GDM1 (cell line): ENCODE measurements around the gene CCSER2.

Experiments
- DNase-seq: peaks from one replicate; lab custom pipeline; 2025; lab: John Stamatoyannopoulos, UW

The CCSER2 gene

DNA sequence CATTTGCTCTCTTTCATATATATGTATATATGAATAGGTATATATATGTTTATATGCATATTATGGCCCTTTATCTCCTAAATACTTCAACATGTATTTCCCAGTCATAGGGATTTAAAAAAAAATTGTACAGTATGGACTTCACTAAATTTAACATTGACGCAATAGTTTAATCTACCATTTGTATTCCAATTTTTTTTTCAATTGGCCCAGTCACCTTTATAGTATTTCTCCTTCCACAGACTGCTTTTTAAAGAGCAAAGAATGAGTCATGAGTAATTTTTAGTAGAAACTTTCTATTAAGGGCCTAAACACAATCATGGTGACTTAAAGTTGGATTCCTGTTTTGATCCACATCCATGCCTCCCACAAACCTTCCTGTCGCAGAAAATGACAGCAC, 20.5 kb downstream of the CCSER2 start:
- no peak for DNase-seq

- DNase-seq: peak; percentile 30
These were observed 24.0 kb downstream of the CCSER2 start for GRCh38 chr10:84352251-84352842.

DNA sequence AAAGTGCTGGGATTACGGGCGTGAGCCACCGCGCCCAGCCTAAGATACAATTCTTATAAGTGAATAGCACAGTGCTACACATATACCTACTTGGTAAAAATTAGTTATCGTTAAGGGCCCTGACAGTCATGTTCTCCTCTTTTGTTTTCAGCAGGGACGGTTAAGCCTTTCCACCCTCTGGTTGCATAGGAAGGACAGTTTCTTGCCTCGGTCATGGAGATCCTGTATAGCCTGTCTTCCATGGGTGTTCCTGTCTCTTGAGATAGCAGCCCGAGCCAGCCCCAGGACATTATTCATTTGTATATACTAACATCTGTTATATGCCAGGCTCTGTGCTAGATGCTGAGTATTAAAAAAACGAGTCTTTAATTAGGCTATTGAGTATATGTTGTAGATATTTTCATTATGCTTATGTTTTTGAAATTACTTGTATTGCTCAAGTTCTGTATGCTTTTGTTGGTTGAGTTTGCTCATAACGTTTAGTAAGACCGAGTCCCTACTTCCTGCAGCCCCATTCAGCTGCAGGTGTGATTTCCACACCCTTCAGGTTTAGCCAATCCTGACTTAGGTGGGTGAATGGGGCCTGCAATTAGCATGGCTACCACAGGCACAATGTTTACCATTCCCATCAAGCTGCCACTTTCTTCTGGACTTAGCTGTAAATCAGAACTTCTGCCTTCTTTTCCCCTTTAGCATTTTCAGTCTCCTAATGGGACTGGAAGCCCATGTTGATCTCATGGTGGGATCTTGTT, 24.8 kb downstream of the CCSER2 start:
- no peak for DNase-seq

- DNase-seq: no peak
These were observed 26.2 kb downstream of the CCSER2 start for GRCh38 chr10:84354623-84355022.

DNA sequence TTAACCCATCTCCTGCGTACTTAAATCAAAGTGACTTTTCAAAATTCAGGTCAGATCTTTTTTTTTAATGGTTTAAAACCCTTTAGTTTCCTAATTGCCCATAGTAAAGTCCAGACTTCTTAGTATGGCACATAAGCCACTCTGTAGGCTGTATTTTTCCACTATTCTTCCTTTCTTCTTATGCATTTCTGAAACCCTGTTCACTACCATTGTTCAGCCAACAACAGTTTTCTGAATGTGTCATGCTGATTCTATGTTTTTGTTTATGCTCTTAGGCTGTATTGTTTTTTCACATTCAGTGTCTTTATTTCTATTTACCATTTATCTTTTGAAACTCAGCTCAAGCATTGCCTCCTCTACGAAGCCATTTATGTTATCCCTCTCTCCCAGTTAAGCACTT, 26.7 kb downstream of the CCSER2 start:
- DNase-seq: no peak

DNA sequence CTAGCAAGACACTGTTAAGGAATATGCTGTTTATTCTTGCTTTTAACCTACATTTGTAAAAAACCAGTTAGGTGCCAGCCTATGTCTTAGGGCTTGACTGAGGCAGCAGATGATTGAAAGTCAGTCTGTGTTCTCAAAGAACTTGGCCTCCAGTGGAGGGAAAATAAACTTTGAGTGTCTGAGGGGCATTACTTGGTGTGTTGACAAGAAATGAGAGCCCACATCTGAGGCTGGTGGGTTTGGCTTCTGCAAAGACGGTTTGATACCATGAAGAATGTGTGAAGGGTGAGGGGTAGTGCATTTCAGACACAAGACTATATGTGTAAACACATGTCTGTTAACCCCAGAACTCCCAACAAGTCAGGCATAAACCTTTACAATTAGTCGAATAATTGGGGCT, 28.5 kb downstream of the CCSER2 start:
- DNase-seq: no peak

GRCh38 chr10:84358743-84359142, 30.4 kb downstream of the CCSER2 start:
- no peak for DNase-seq

- no peak for DNase-seq
These were observed 32.4 kb downstream of the CCSER2 start for GRCh38 chr10:84360637-84361365.

DNA sequence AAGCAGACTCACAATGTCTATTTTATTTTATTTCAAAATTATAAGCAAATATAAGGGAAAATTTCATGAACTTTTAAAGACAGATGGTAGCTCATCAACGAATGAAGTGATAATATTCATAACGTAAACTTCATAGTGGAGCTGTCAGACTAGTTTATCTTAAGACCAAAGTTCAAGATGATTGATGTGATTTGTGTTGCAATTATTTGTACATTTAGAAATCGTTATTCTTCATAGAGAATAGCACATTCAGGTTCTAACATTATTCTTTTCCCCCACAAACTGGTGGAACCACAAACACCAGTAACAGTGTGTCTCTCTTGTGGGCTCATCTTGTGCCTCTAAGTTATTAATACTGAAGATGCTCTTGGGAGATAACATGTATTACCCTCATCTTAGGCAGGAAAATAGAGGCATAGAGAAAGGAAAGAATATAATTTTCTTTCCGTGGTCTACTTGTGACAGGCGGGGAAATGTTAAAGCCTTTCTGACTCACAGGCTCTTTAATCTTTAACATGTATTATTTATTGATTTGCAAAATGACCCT, 37.0 kb downstream of the CCSER2 start:
- no peak for DNase-seq

GRCh38 chr10:84366041-84366440, 37.7 kb downstream of the CCSER2 start:
- DNase-seq: no peak

- DNase-seq: no peak
These were observed 38.9 kb downstream of the CCSER2 start for GRCh38 chr10:84367256-84367655.

DNA sequence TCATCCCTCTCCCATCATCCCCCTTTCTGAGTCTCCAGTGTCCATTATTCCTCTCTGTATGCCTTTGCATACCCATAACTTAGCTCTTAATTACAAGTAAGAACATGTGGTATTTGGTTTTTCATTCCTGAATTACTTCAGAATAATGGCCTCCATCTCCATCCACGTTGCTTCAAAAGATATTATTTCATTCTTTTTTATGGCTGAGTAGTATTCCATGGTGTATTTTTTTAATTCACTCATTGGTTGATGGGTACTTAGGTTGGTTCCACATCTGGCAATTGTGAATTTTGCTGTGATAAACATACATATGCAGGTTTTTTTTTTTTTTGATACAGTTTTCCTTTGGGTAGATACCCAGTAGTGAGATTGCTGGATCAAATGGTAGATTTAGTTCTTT, 40.4 kb downstream of the CCSER2 start:
- DNase-seq: no peak

DNA sequence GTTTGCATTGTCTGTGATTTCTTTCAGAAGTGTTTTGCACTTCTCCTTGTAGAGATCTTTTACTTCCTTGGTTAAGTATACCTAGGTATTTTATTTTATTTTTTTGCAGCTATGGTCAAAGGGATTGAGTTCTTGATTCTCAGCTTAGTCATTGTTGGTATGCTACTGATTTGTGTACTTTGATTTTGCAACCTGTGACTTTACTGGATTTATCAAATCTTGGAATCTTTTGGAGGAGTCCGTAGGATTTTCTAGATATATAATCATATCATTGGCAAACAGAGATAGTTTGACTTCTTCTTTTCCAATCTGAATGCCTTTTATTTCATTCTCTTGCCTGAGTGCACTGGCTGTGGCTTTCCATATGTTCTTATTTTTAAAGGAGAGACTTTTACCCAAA, 41.9 kb downstream of the CCSER2 start:
- no peak for DNase-seq

GRCh38 chr10:84371944-84372343, 43.6 kb downstream of the CCSER2 start:
- no peak for DNase-seq

GRCh38 chr10:84373000-84373399, 44.6 kb downstream of the CCSER2 start:
- DNase-seq: no peak

GRCh38 chr10:84374455-84374854, 46.1 kb downstream of the CCSER2 start:
- no peak for DNase-seq

GRCh38 chr10:84375011-84375410, 46.6 kb downstream of the CCSER2 start:
- peak; percentile 54 for DNase-seq

GRCh38 chr10:84375881-84376280, 47.5 kb downstream of the CCSER2 start:
- no peak for DNase-seq

GRCh38 chr10:84388148-84388547, 59.8 kb downstream of the CCSER2 start:
- DNase-seq: no peak

DNA sequence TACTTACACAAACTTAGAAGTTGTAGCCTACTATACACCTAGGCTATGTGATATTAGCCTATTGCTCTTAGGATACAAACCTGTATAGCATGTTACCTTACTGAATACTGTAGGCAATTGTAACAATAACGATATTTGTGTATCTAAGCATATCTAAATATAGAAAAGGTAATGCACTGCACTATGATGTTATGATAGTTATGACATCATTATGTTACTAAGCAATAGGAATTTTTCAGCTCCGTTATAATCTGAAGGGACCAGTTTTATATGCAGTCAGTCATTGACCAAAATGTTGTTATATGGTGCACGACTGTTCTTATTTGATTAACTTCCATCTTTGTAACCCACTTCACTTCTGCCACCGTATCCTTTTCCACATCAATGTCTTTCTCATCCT, 62.0 kb downstream of the CCSER2 start:
- no peak for DNase-seq

- no peak for DNase-seq
These were observed 62.9 kb downstream of the CCSER2 start for GRCh38 chr10:84391326-84391725.

GRCh38 chr10:84392181-84392580, 63.8 kb downstream of the CCSER2 start:
- no peak for DNase-seq

GRCh38 chr10:84395581-84395980, 67.2 kb downstream of the CCSER2 start:
- no peak for DNase-seq
